Hepatocyte (in vitro differentiated cells): ENCODE measurements around the gene CDK7.

ENCODE experiments used
- EZH2phosphoT487 ChIP-seq: fragments of 200-600 bp; sonication (generic); IDR thresholded peaks from one replicate; pipeline ENCODE4 v1.6.1; 2018; ENCODE audit warnings: antibody characterized with exemption, mild to moderate bottlenecking, low read depth, moderate library complexity; ENCODE audit not compliant: unreplicated experiment, severe bottlenecking
- TF ChIP-seq, protein P1 (sequence below): fragments of 200-600 bp; sonication (generic); IDR thresholded peaks from 2 replicates; pipeline ENCODE4 v1.5.1; 2016; ENCODE audit warnings: antibody characterized with exemption, mild to moderate bottlenecking; ENCODE audit not compliant: poor library complexity

DNA sequence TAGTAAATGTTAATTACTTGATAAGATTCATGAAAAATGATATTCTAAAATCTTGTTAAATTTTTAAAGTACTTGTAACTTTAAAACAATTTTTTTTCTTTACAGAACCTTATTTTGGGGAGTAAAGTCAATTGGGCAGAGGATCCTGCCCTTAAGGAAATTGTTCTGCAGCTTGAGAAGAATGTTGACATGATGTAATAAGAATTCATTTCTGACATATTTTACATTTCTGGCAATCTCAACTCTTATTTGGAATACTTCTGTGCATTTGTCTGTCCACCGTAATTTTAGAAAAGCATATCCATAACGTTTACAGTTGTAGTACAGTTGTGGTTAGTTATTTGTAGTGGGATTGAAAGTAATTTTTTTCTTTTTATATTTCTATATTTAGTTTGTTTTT is 25.1 kb upstream of the CDK7 start:
- TF ChIP-seq, protein P1, sequence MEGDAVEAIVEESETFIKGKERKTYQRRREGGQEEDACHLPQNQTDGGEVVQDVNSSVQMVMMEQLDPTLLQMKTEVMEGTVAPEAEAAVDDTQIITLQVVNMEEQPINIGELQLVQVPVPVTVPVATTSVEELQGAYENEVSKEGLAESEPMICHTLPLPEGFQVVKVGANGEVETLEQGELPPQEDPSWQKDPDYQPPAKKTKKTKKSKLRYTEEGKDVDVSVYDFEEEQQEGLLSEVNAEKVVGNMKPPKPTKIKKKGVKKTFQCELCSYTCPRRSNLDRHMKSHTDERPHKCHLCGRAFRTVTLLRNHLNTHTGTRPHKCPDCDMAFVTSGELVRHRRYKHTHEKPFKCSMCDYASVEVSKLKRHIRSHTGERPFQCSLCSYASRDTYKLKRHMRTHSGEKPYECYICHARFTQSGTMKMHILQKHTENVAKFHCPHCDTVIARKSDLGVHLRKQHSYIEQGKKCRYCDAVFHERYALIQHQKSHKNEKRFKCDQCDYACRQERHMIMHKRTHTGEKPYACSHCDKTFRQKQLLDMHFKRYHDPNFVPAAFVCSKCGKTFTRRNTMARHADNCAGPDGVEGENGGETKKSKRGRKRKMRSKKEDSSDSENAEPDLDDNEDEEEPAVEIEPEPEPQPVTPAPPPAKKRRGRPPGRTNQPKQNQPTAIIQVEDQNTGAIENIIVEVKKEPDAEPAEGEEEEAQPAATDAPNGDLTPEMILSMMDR = no peak
- TF ChIP-seq EZH2phosphoT487 = no peak
